Kidney (tissue), 14 donors: Measurements from ENCODE around the gene EIF2B5. TPM values are rescaled to one million over a fixed set of nuclear protein-coding genes. Genes with fewer than 3 reads are reported as not detected.

ENCODE experiments used
- DNase-seq, 5 donors: peaks; one replicate each; pipeline ENCODE4 v3.0.0-alpha.2; 2013 to 2020
- FAIRE-seq: peaks from 2 replicates; lab custom pipeline; 2012; peaks lifted over from hg19 to GRCh38; lab: Jason Lieb, UNC
- H3K27ac ChIP-seq, 2 donors: one replicate each; pipeline ENCODE4 v1.7.0; 2013; ENCODE audit warnings: low read depth in 2 of 2, low read length in 2 of 2, inconsistent platforms in 1 of 2
- H3K27me3 ChIP-seq: one replicate; pipeline ENCODE4 v1.7.1; 2013; ENCODE audit warnings: low read length, inconsistent platforms; ENCODE audit not compliant: control insufficient read depth, insufficient read depth
- H3K36me3 ChIP-seq, 3 donors: one replicate each; pipeline versions ENCODE4 v1.7.0 to v1.7.1; 2013; ENCODE audit warnings: low read length in 3 of 3, control low read depth in 1 of 3, inconsistent platforms in 1 of 3; ENCODE audit not compliant: insufficient read depth in 3 of 3, control insufficient read depth in 2 of 3
- H3K4me1 ChIP-seq, 3 donors: one replicate each; pipeline versions ENCODE4 v1.7.0 to v1.7.1; 2013; ENCODE audit warnings: low read length in 3 of 3, inconsistent platforms in 1 of 3, low read depth in 1 of 3; ENCODE audit not compliant: control insufficient read depth in 2 of 3, insufficient read depth in 2 of 3
- H3K4me3 ChIP-seq, 3 donors: one replicate each; pipeline versions ENCODE4 v1.7.0 to v1.8.1; 2013; ENCODE audit warnings: low read length in 3 of 3, control low read depth in 1 of 3, inconsistent platforms in 1 of 3
- H3K9ac ChIP-seq, 3 donors: one replicate each; pipeline versions ENCODE4 v1.7.0 to v1.7.1; 2013; ENCODE audit warnings: low read length in 3 of 3, control low read depth in 1 of 3, inconsistent platforms in 1 of 3
- H3K9me3 ChIP-seq, 3 donors: one replicate each; pipeline versions ENCODE4 v1.7.0 to v1.7.1; 2013; ENCODE audit warnings: low read length in 3 of 3, control low read depth in 1 of 3, inconsistent platforms in 1 of 3; ENCODE audit not compliant: control insufficient read depth in 2 of 3, insufficient read depth in 1 of 3
- CTCF ChIP-seq: IDR thresholded peaks from 3 replicates; pipeline ENCODE4 v1.5.1; 2012; ENCODE audit warnings: mild to moderate bottlenecking, moderate library complexity, borderline replicate concordance; ENCODE audit not compliant: insufficient read depth; ENCODE audit errors: extremely low read depth
- intact Hi-C: fragments of 100-400 bp; cut with DNase I; formaldehyde crosslinking; loops from one replicate; pipeline ENCODE4 v1.11.1; 2022
- polyA plus RNA-seq: library from polyadenylated mRNA; stranded (reverse); fragments of 350-450 nt; fragmentation: Illumina TruSeq; extraction: RNeasy Lipid Tissue Mini Kit (QIAGEN cat#74804); gene quantifications from one replicate; pipeline ENCODE4 v1.2.3, GENCODE V29; 2014; ENCODE audit warnings: low read depth, low replicate concordance; ENCODE audit not compliant: insufficient read depth
- total RNA-seq: library from RNA; stranded (reverse); fragmentation: NEBNext Ultra II Directional; extraction: Animal tissue kit (Norgen Biotek cat#: 25700); gene quantifications from one replicate; pipeline ENCODE4 v1.2.1, GENCODE V29; 2021
- donor health status: control.
- donor health status: control.
- donor health status: control.
- donor health status: control.
- donor health status: control.
- donor health status: DM: yes; HTN: yes; CAD: no.
- donor health status: Normal renal cell carcinoma (clear cell type).

EIF2B5 gene
- total and polyA plus RNA-seq, 2 donors from 2014 or later: 36.9 to 37.0 TPM

GRCh38 chr3:184165543-184165942 lies 30.4 kb downstream of the EIF2B5 start:
- peaks cover 0 to 4% (median 0%) of the 10 kb centered on the region in 3 donors for H3K4me1 ChIP-seq
- no peak overlapping the region for H3K27ac ChIP-seq
- H3K36me3 ChIP-seq: peaks cover 12 to 57% (median 33%) of the 10 kb centered on the region in 3 donors
- no peaks in the 10 kb centered on the region for H3K27me3 ChIP-seq
- intact Hi-C loops: no loop called here
- no peak for DNase-seq
- no peak overlapping the region for H3K9ac ChIP-seq
- TF ChIP-seq CTCF: no peak
- no peak for FAIRE-seq
- no peaks in the 10 kb centered on the region for H3K9me3 ChIP-seq
- H3K4me3 ChIP-seq: no peak overlapping the region

- Histone ChIP-seq H3K9ac (no peak overlapping the region), H3K9me3 (no peaks in the 10 kb centered on the region), H3K36me3 (peaks cover 12 to 64% (median 36%) of the 10 kb centered on the region in 3 donors), H3K4me1 (no peaks in the 10 kb centered on the region), H3K4me3 (no peak overlapping the region), H3K27ac (no peak overlapping the region), H3K27me3 (no peaks in the 10 kb centered on the region)
- intact Hi-C loops: no loop called here
- TF ChIP-seq CTCF: no peak
- DNase-seq (no peak), FAIRE-seq (no peak)
These were observed 31.5 kb downstream of the EIF2B5 start for GRCh38 chr3:184166671-184167070.

GRCh38 chr3:184167786-184168185 lies 32.6 kb downstream of the EIF2B5 start:
- no peak for TF ChIP-seq CTCF

More at GRCh38 chr3:184167786-184168185, 32.6 kb downstream of the EIF2B5 start:
- intact Hi-C loops: no loop called here
- no peaks in the 10 kb centered on the region for H3K9me3 ChIP-seq
- H3K27me3 ChIP-seq: no peaks in the 10 kb centered on the region
- DNase-seq (no peak), FAIRE-seq (no peak)
- no peak overlapping the region for H3K9ac ChIP-seq
- H3K27ac ChIP-seq: no peak overlapping the region
- no peak overlapping the region for H3K4me3 ChIP-seq
- H3K4me1 ChIP-seq: no peaks in the 10 kb centered on the region
- H3K36me3 ChIP-seq: peaks cover 12 to 64% (median 34%) of the 10 kb centered on the region in 3 donors
